Measurements from ENCODE around the gene RPL23. TPM values are rescaled to one million over a fixed set of nuclear protein-coding genes. Genes with fewer than 3 reads are reported as not detected.
A peak's percentile ranks its signal among the peaks of the same experiment; 100 is the strongest.

The RPL23 gene
- total RNA-seq, 4 donors from 2014 or later, result 721 to 1,711 (median 1,283) TPM

DNA sequence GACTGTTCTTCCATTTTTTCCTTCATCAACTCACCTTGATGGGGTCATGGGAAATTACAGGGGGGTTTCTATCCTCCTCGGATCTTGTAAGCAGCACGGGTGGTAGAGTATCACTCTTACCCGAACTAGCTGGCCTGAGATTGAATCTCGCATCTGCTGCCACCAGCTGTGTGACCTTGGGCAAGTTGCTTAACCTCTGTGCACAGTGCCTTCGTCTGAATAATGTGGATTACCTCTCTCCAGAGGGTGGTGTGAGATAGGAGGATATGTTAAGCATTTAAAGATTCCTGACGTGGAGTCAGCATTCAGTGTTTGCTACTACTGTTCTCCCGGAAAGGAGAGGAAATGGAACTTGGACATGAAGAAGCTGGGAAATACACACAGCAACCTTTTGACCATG lies 40.8 kb upstream of the RPL23 start:
- H3K4me1 ChIP-seq, result peaks cover 63 to 92% (median 75%) of the 10 kb centered on the region in 4 donors

DNA sequence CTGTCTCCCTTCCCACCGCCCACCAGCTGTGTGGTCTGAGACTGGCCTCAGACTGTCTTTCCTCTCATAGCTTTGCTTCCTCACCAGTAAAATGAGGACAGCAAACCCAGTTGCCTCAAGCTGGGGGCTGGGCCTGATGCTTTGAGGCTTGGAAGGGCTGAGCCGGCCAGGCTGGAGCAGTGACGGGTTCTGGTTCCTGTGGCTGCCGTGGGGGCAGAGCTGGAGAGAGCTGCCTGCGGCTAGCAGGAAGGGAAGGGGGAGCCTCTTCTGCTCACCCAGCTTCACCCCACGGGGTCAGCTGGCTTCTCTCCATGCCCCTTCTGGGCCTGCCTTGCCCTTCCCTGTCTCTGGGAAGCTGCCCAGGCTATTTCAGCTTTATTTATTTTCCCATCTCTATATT lies 40.1 kb upstream of the RPL23 start:
- Histone ChIP-seq H3K9me3 (no peaks in the 10 kb centered on the region), H3K4me1 (peaks cover 56 to 85% (median 72%) of the 10 kb centered on the region in 4 donors), H3K27me3 (no peaks in the 10 kb centered on the region), H3K36me3 (peaks cover 33 to 81% (median 73%) of the 10 kb centered on the region in 4 donors), H3K4me3 (no peak overlapping the region), H3K27ac (replicated peaks in 1 of 4) (peak overlapping the region; percentile 50 to 69 (median 54))
- intact Hi-C loops (cut with DNase I), result no loop called here
- peak in 1 of 2 donors; percentile 15 for TF ChIP-seq POLR2AphosphoS5 (IDR thresholded peaks at IDR 0.05)
- TF ChIP-seq, protein P1, sequence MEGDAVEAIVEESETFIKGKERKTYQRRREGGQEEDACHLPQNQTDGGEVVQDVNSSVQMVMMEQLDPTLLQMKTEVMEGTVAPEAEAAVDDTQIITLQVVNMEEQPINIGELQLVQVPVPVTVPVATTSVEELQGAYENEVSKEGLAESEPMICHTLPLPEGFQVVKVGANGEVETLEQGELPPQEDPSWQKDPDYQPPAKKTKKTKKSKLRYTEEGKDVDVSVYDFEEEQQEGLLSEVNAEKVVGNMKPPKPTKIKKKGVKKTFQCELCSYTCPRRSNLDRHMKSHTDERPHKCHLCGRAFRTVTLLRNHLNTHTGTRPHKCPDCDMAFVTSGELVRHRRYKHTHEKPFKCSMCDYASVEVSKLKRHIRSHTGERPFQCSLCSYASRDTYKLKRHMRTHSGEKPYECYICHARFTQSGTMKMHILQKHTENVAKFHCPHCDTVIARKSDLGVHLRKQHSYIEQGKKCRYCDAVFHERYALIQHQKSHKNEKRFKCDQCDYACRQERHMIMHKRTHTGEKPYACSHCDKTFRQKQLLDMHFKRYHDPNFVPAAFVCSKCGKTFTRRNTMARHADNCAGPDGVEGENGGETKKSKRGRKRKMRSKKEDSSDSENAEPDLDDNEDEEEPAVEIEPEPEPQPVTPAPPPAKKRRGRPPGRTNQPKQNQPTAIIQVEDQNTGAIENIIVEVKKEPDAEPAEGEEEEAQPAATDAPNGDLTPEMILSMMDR (IDR thresholded peaks at IDR 0.05), result no peak
- WGBS, result 30% methylated on average over 1 of the region's 6 CpGs
- DNase-seq (ENCODE audit: extremely low spot score), result no peak

More for the DNA sequence above, 40.8 kb upstream of the RPL23 start:
- Histone ChIP-seq H3K27me3 (no peaks in the 10 kb centered on the region), H3K36me3 (peaks cover 34 to 83% (median 74%) of the 10 kb centered on the region in 4 donors), H3K9me3 (no peaks in the 10 kb centered on the region), H3K27ac (replicated peaks in 1 of 4) (peak overlapping the region; percentile 50 to 69 (median 54)), H3K4me3 (no peak overlapping the region)
- WGBS, result 58% methylated on average over 7 of the region's 7 CpGs
- DNase-seq (ENCODE audit: extremely low spot score), result no peak
- intact Hi-C loops (cut with DNase I), result no loop called here
- no peak for TF ChIP-seq POLR2AphosphoS5 (IDR thresholded peaks at IDR 0.05)

DNA sequence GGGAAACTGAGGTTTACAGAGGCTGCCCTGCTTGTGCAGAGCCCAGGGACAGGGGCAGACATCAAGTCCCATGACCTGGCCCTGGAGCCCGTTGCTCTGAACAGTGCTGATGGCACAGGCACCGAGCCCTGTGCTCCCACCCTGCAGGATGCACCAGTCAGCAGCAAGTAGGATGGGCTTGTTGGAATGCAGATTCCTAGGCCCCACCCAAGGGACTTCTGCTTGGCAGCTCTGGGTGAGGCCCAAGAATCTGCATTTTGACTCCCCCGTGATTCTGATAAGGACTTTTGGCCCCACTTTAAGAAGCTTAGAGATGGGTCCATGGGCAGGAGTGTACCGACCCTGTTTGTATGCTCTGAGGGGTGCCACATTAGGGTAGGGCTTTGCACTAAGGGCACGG lies 39.6 kb upstream of the RPL23 start:
- no peaks in the 10 kb centered on the region for H3K27me3 ChIP-seq
- TF ChIP-seq EP300 (IDR thresholded peaks at IDR 0.05), result no peak
- TF ChIP-seq POLR2A (IDR thresholded peaks at IDR 0.05; ENCODE audit: low read depth), result no peak
- TF ChIP-seq POLR2AphosphoS5 (IDR thresholded peaks at IDR 0.05), result no peak
- TF ChIP-seq, protein P1 (IDR thresholded peaks at IDR 0.05), result no peak
- WGBS, result 63% methylated on average over 3 of the region's 5 CpGs
- intact Hi-C loops (cut with DNase I), result no loop called here
- H3K4me1 ChIP-seq, result peaks cover 51 to 81% (median 69%) of the 10 kb centered on the region in 4 donors
- H3K27ac ChIP-seq (replicated peaks in 1 of 4), result peak overlapping the region; percentile 50 to 69 (median 54)
- peaks cover 30 to 79% (median 70%) of the 10 kb centered on the region in 4 donors for H3K36me3 ChIP-seq
- H3K4me3 ChIP-seq, result no peak overlapping the region
- no peak for DNase-seq (ENCODE audit: extremely low spot score)
- no peaks in the 10 kb centered on the region for H3K9me3 ChIP-seq

DNA sequence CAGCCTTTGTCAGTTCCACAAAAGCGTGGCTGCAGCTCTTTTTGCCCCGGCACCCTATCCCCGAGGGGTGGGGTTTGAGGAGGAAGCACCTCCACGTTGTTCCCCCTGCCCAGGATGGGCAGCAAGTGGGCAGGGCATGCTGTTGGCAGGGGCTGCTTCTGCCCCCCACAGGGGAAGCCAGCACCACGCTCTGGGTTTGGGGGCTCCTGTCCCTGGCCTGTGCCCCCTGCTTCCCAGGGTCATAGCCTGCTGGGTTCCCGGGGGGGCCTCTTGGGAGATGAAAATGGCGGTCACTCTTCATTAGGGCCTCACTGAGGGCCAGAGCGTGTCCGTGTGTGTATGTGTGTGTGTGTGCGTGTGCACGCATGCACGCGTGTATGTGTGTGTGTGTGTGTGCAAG lies 39.1 kb upstream of the RPL23 start:
- peaks cover 46 to 81% (median 69%) of the 10 kb centered on the region in 4 donors for H3K4me1 ChIP-seq
- WGBS, result 85% methylated on average over 12 of the region's 13 CpGs

DNA sequence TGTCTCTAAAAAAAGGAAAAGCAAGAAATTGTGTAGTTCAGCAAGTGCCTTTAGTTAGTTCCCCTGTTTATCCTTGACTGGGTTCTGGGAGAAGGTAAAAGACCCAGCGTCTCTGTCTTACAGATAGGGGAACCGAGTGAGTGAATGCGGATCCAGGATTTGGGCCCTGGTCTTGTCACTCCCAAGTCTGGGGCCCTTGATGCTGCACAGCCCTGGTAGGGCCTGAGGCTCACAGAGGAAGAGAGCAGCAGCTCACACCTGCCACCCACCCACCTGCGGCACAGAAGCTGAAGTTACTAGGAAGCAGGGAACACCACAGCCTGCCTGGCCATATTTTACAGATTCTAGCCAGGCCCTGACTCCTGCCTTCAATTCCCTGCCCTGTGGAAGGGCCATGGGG lies 38.6 kb upstream of the RPL23 start:
- Histone ChIP-seq H3K4me1 (peaks cover 43 to 81% (median 69%) of the 10 kb centered on the region in 4 donors), H3K4me3 (no peak overlapping the region), H3K36me3 (peaks cover 30 to 85% (median 72%) of the 10 kb centered on the region in 4 donors), H3K27me3 (no peaks in the 10 kb centered on the region), H3K27ac (replicated peaks in 1 of 4) (peak overlapping the region in 1 of 4 donors; percentile 7), H3K9me3 (no peaks in the 10 kb centered on the region)
- TF ChIP-seq POLR2AphosphoS5 (IDR thresholded peaks at IDR 0.05), result no peak
- TF ChIP-seq EP300 (IDR thresholded peaks at IDR 0.05), result no peak
- TF ChIP-seq, protein P1 (IDR thresholded peaks at IDR 0.05), result no peak
- no peak for TF ChIP-seq POLR2A (IDR thresholded peaks at IDR 0.05; ENCODE audit: low read depth)
- intact Hi-C loops (cut with DNase I), result no loop called here
- 86% methylated on average over 2 of the region's 4 CpGs for WGBS
- DNase-seq (ENCODE audit: extremely low spot score), result no peak

More for the DNA sequence above, 39.1 kb upstream of the RPL23 start:
- H3K9me3 ChIP-seq, result no peaks in the 10 kb centered on the region
- no peak for TF ChIP-seq EP300 (IDR thresholded peaks at IDR 0.05)
- TF ChIP-seq, protein P1 (IDR thresholded peaks at IDR 0.05), result no peak
- no peak for TF ChIP-seq POLR2AphosphoS5 (IDR thresholded peaks at IDR 0.05)
- TF ChIP-seq POLR2A (IDR thresholded peaks at IDR 0.05; ENCODE audit: low read depth), result no peak
- H3K27me3 ChIP-seq, result no peaks in the 10 kb centered on the region
- H3K36me3 ChIP-seq, result peaks cover 30 to 84% (median 70%) of the 10 kb centered on the region in 4 donors
- H3K4me3 ChIP-seq, result no peak overlapping the region
- no peak overlapping the region for H3K27ac ChIP-seq (replicated peaks in 1 of 4)
- intact Hi-C loops (cut with DNase I), result no loop called here
- DNase-seq (ENCODE audit: extremely low spot score), result no peak
